ENCODE measurements around the gene ANO4. TPM values are rescaled to one million over a fixed set of nuclear protein-coding genes. Genes with fewer than 3 reads are reported as not detected.

The ANO4 gene
- total and polyA plus RNA-seq, 8 donors: 0.37 TPM; not detected in 7

- no peak overlapping the region for H3K4me3 ChIP-seq
- intact Hi-C loops (cut with DNase I; ENCODE audit: low total_unique reads): no loop called here
Measured at GRCh38 chr12:100953217-100953616, 158.6 kb downstream of the ANO4 start.

GRCh38 chr12:100953677-100954076 lies 159.1 kb downstream of the ANO4 start:
- no peak overlapping the region for H3K4me3 ChIP-seq
- H3K9me3 ChIP-seq: no peaks in the 10 kb centered on the region
- H3K4me1 ChIP-seq: no peaks in the 10 kb centered on the region
- DNase-seq: no peak
- intact Hi-C loops (cut with DNase I; ENCODE audit: low total_unique reads): no loop called here
- TF ChIP-seq CTCF (IDR thresholded peaks at IDR 0.05) (no peak), EP300 (IDR thresholded peaks at IDR 0.05) (no peak), POLR2A (IDR thresholded peaks at IDR 0.05) (no peak), POLR2AphosphoS5 (IDR thresholded peaks at IDR 0.05) (no peak)
- no peaks in the 10 kb centered on the region for H3K27me3 ChIP-seq
- H3K36me3 ChIP-seq: no peaks in the 10 kb centered on the region
- H3K27ac ChIP-seq: no peak overlapping the region
- WGBS, 5 donors: 47 to 64% (median 51%) methylated on average over 2 of the region's 2 CpGs

More at GRCh38 chr12:100953217-100953616, 158.6 kb downstream of the ANO4 start:
- no peaks in the 10 kb centered on the region for H3K27me3 ChIP-seq
- H3K9me3 ChIP-seq: no peaks in the 10 kb centered on the region
- no peak for DNase-seq
- no peak overlapping the region for H3K27ac ChIP-seq
- H3K4me1 ChIP-seq: no peaks in the 10 kb centered on the region
- H3K36me3 ChIP-seq: no peaks in the 10 kb centered on the region
- TF ChIP-seq CTCF (IDR thresholded peaks at IDR 0.05) (no peak), POLR2AphosphoS5 (IDR thresholded peaks at IDR 0.05) (no peak), EP300 (IDR thresholded peaks at IDR 0.05) (no peak), POLR2A (IDR thresholded peaks at IDR 0.05) (no peak)

- Histone ChIP-seq H3K36me3 (no peaks in the 10 kb centered on the region), H3K4me3 (no peak overlapping the region), H3K4me1 (no peaks in the 10 kb centered on the region), H3K27ac (no peak overlapping the region), H3K9me3 (no peaks in the 10 kb centered on the region), H3K27me3 (no peaks in the 10 kb centered on the region)
- no peak for TF ChIP-seq POLR2A (IDR thresholded peaks at IDR 0.05)
- TF ChIP-seq CTCF (IDR thresholded peaks at IDR 0.05): no peak
- WGBS, 5 donors: 92 to 98% (median 95%) methylated on average over 3 of the region's 3 CpGs
- intact Hi-C loops (cut with DNase I; ENCODE audit: low total_unique reads): no loop called here
- DNase-seq: no peak
Measured at GRCh38 chr12:100954118-100954517, 159.5 kb downstream of the ANO4 start.

GRCh38 chr12:100955139-100955538 lies 160.6 kb downstream of the ANO4 start:
- H3K27ac ChIP-seq: no peak overlapping the region
- intact Hi-C loops (cut with DNase I; ENCODE audit: low total_unique reads): no loop called here
- WGBS, 5 donors: 63 to 71% (median 64%) methylated on average over 4 of the region's 4 CpGs
- no peak for TF ChIP-seq POLR2AphosphoS5 (IDR thresholded peaks at IDR 0.05)
- H3K4me1 ChIP-seq: no peaks in the 10 kb centered on the region
- no peak overlapping the region for H3K4me3 ChIP-seq
- no peaks in the 10 kb centered on the region for H3K9me3 ChIP-seq
- no peaks in the 10 kb centered on the region for H3K36me3 ChIP-seq
- H3K27me3 ChIP-seq: no peaks in the 10 kb centered on the region
- no peak for DNase-seq

- no peaks in the 10 kb centered on the region for H3K27me3 ChIP-seq
- intact Hi-C loops (cut with DNase I; ENCODE audit: low total_unique reads): no loop called here
- no peaks in the 10 kb centered on the region for H3K9me3 ChIP-seq
- 71 to 81% (median 80%) methylated on average over 5 of the region's 5 CpGs for WGBS, 5 donors
- no peak for DNase-seq
- no peaks in the 10 kb centered on the region for H3K4me1 ChIP-seq
- TF ChIP-seq POLR2A (IDR thresholded peaks at IDR 0.05) (no peak), EP300 (IDR thresholded peaks at IDR 0.05) (no peak), POLR2AphosphoS5 (IDR thresholded peaks at IDR 0.05) (no peak), CTCF (IDR thresholded peaks at IDR 0.05) (no peak)
- H3K36me3 ChIP-seq: no peaks in the 10 kb centered on the region
- no peak overlapping the region for H3K27ac ChIP-seq
- H3K4me3 ChIP-seq: no peak overlapping the region
Measured at GRCh38 chr12:100956311-100956852, 161.8 kb downstream of the ANO4 start.

Measured in stomach (tissue), 9 donors.